ENCODE results near the gene ST8SIA3. TPM values are rescaled to one million over a fixed set of nuclear protein-coding genes. Genes with fewer than 3 reads are reported as not detected.

The ST8SIA3 gene
- total and polyA plus RNA-seq, 2 donors (not counting 3 experiments of a cell fraction or from before 2014, with no cell fraction given) = not detected

DNA sequence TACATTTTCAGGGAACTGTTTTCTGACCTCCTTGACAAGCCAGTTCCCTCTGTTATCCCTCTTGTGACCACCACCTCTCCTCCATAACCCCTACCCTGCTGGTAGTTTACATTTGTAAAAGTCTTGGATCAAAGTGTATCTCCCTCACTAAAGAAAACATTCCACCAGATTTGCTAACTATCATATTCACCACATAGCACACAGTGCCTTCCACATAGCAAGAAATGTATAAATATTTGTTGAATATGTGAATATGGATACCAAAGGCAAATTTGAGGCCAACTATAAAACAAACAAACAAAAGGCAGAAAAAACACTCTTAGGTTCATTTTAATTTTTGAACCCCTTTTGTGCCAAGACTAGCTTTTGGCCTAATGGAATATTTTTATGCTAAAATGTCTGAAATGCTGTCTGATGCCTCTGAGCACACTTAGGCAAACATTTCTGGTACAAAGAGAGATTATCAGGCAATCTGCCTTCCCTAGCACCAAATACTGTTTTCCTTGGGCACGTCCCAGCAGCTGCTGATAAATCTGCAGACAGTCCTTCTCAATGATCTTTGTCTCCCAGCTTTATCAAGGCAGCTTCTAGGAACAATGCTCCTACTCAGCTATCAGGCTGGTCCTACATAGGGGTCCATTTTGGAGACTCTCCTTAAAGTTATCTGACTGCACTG is 26.7 kb upstream of the ST8SIA3 start:
- no peaks in the 10 kb centered on the region for H3K4me1 ChIP-seq (ENCODE audit: control insufficient read depth, extremely low read depth, insufficient read depth, low read length)
- H3K27me3 ChIP-seq (ENCODE audit: control insufficient read depth in 2 of 2, insufficient read depth in 2 of 2, low read length in 2 of 2) = no peaks in the 10 kb centered on the region
- no peak overlapping the region for H3K4me2 ChIP-seq (ENCODE audit: insufficient read depth, low read length)
- H3K4me3 ChIP-seq (replicated peaks in 1 of 3; ENCODE audit: insufficient read depth in 1 of 3, low read depth in 1 of 3, low read length in 3 of 3) = no peak overlapping the region
- no peaks in the 10 kb centered on the region for H4K20me1 ChIP-seq (replicated peaks; ENCODE audit: control insufficient read depth, extremely low read depth, insufficient read depth, low read length)
- TF ChIP-seq MYC (IDR thresholded peaks at IDR 0.05; ENCODE audit: low read depth, low read length) (no peak), GATA2 (IDR thresholded peaks at IDR 0.05; ENCODE audit: insufficient read depth, insufficient read length, low read depth, low read length) (no peak), EZH2 (IDR thresholded peaks at IDR 0.05; ENCODE audit: borderline replicate concordance, low read depth, low read length, severe bottlenecking) (no peak), POLR2A (IDR thresholded peaks at IDR 0.05; ENCODE audit: low read depth, low read length) (no peak)
- no TSS peak for BruUV-seq (replicated peaks)
- POLR2A ChIA-PET = no interaction called here
- DNase-seq (ENCODE audit: low read depth, low spot score) = no peak
- dilution Hi-C loops (cut with MboI; ENCODE audit: extremely low pct_ligation_motif_present, low sequenced_read_pairs) (no loop called here), intact Hi-C loops (cut with micrococcal nuclease) (no loop called here)
- FAIRE-seq = no peak
- H3K9me3 ChIP-seq (replicated peaks; ENCODE audit: control insufficient read depth, insufficient read depth, low read length) = no peaks in the 10 kb centered on the region
- H3K36me3 ChIP-seq (ENCODE audit: control insufficient read depth in 2 of 2, extremely low read depth in 1 of 2, insufficient read depth in 2 of 2, low read length in 2 of 2) = no peaks in the 10 kb centered on the region
- no peak overlapping the region for H3K27ac ChIP-seq (ENCODE audit: insufficient read depth, low read depth, low read length)
- H3K9ac ChIP-seq (replicated peaks; ENCODE audit: extremely low read depth, insufficient read depth, low read length) = no peak overlapping the region
- no peak overlapping the region for H2AFZ ChIP-seq (ENCODE audit: low read depth, low read length)
- H3K79me2 ChIP-seq (ENCODE audit: control insufficient read depth, insufficient read depth, low read length) = no peaks in the 10 kb centered on the region
- CTCF ChIA-PET = interaction anchor here (1.1 kb wide), 1 partner anchor 9 kb away, joined by 4 read pairs; no protein-coding TSS in a partner anchor
- no peaks in the 10 kb centered on the region for H3K9me1 ChIP-seq (replicated peaks; ENCODE audit: control insufficient read depth, extremely low read depth, insufficient read depth, low read length)

DNA sequence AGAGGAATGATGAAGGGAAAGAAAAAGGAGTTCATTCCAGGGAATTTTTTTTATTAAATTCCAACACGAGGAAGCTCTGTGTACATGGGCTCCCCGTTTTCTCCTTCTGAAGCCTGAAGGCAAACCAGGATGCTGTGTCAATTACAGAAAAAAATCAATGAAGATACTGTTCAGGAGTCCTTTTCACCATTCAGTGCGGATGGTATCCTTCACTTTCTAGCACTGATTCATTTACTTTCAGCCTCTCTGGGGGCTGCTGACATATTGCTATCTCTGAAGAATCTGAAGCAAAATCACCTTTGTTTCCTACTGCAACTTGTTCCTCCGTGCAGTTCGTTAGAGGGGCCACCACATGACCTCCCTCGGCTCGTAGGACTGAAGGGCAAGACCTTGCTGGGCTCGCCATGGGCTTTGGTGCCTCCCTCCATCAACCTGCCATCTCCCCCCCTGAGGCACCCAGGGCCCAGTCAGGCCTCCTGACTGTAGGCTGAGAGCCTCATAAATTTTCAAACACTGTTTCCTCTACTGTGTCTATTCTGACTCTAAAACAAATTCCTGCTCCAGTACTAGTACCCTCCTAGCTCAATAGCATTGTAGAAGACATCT is 25.5 kb upstream of the ST8SIA3 start:
- dilution Hi-C loops (cut with MboI; ENCODE audit: extremely low pct_ligation_motif_present, low sequenced_read_pairs) = no loop called here
- CTCF ChIA-PET = no interaction called here
- H3K9me1 ChIP-seq (replicated peaks; ENCODE audit: control insufficient read depth, extremely low read depth, insufficient read depth, low read length) = no peaks in the 10 kb centered on the region
- no peak overlapping the region for H3K9ac ChIP-seq (replicated peaks; ENCODE audit: extremely low read depth, insufficient read depth, low read length)
- H3K27me3 ChIP-seq (ENCODE audit: control insufficient read depth in 2 of 2, insufficient read depth in 2 of 2, low read length in 2 of 2) = no peaks in the 10 kb centered on the region
- H3K27ac ChIP-seq (ENCODE audit: insufficient read depth, low read depth, low read length) = no peak overlapping the region
- H3K4me1 ChIP-seq (ENCODE audit: control insufficient read depth, extremely low read depth, insufficient read depth, low read length) = no peaks in the 10 kb centered on the region
- no peaks in the 10 kb centered on the region for H3K36me3 ChIP-seq (ENCODE audit: control insufficient read depth in 2 of 2, extremely low read depth in 1 of 2, insufficient read depth in 2 of 2, low read length in 2 of 2)
- TF ChIP-seq MYC (IDR thresholded peaks at IDR 0.05; ENCODE audit: low read depth, low read length) (no peak), JUN (IDR thresholded peaks at IDR 0.05; ENCODE audit: borderline replicate concordance, insufficient read depth, insufficient read length, low read depth) (no peak), GATA2 (IDR thresholded peaks at IDR 0.05; ENCODE audit: insufficient read depth, insufficient read length, low read depth, low read length) (no peak), EZH2 (IDR thresholded peaks at IDR 0.05; ENCODE audit: borderline replicate concordance, low read depth, low read length, severe bottlenecking) (no peak), FOS (IDR thresholded peaks at IDR 0.05; ENCODE audit: borderline replicate concordance, insufficient read depth, low read length) (no peak), POLR2AphosphoS5 (IDR thresholded peaks at IDR 0.05; ENCODE audit: insufficient read depth, low read depth, low read length) (no peak), POLR2A (IDR thresholded peaks at IDR 0.05; ENCODE audit: low read depth, low read length) (no peak)
- TF ChIP-seq, protein P1, sequence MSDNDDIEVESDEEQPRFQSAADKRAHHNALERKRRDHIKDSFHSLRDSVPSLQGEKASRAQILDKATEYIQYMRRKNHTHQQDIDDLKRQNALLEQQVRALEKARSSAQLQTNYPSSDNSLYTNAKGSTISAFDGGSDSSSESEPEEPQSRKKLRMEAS (IDR thresholded peaks at IDR 0.05; ENCODE audit: insufficient read depth, insufficient read length) = no peak
- TF ChIP-seq, protein P2, sequence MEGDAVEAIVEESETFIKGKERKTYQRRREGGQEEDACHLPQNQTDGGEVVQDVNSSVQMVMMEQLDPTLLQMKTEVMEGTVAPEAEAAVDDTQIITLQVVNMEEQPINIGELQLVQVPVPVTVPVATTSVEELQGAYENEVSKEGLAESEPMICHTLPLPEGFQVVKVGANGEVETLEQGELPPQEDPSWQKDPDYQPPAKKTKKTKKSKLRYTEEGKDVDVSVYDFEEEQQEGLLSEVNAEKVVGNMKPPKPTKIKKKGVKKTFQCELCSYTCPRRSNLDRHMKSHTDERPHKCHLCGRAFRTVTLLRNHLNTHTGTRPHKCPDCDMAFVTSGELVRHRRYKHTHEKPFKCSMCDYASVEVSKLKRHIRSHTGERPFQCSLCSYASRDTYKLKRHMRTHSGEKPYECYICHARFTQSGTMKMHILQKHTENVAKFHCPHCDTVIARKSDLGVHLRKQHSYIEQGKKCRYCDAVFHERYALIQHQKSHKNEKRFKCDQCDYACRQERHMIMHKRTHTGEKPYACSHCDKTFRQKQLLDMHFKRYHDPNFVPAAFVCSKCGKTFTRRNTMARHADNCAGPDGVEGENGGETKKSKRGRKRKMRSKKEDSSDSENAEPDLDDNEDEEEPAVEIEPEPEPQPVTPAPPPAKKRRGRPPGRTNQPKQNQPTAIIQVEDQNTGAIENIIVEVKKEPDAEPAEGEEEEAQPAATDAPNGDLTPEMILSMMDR (IDR thresholded peaks at IDR 0.05; ENCODE audit: extremely low read depth in 1 of 2, insufficient read depth in 1 of 2, low read depth in 1 of 2, low read length in 2 of 2) = no peak
- H3K79me2 ChIP-seq (ENCODE audit: control insufficient read depth, insufficient read depth, low read length) = no peaks in the 10 kb centered on the region
- intact Hi-C loops (cut with micrococcal nuclease) = no loop called here
- no peaks in the 10 kb centered on the region for H4K20me1 ChIP-seq (replicated peaks; ENCODE audit: control insufficient read depth, extremely low read depth, insufficient read depth, low read length)
- POLR2A ChIA-PET = no interaction called here
- BruUV-seq (replicated peaks) = no TSS peak
- DNase-seq (ENCODE audit: low read depth, low spot score) = no peak
- no peak overlapping the region for H2AFZ ChIP-seq (ENCODE audit: low read depth, low read length)
- H3K4me3 ChIP-seq (replicated peaks in 1 of 3; ENCODE audit: insufficient read depth in 1 of 3, low read depth in 1 of 3, low read length in 3 of 3) = no peak overlapping the region
- no peaks in the 10 kb centered on the region for H3K9me3 ChIP-seq (replicated peaks; ENCODE audit: control insufficient read depth, insufficient read depth, low read length)
- H3K4me2 ChIP-seq (ENCODE audit: insufficient read depth, low read length) = no peak overlapping the region
- no peak for FAIRE-seq
